NK-92 (cell line): ENCODE results near the gene DNTT.
"Not testable (repeated sequence)": the region's sequence is repeated elsewhere in the genome, so short reads cannot be mapped to it uniquely, and the experiment has no call there.

Experiments
- DNase-seq: peaks from one replicate; lab custom pipeline; 2025; ENCODE audit not compliant: unreplicated experiment; lab: John Stamatoyannopoulos, UW

The DNTT gene

DNA sequence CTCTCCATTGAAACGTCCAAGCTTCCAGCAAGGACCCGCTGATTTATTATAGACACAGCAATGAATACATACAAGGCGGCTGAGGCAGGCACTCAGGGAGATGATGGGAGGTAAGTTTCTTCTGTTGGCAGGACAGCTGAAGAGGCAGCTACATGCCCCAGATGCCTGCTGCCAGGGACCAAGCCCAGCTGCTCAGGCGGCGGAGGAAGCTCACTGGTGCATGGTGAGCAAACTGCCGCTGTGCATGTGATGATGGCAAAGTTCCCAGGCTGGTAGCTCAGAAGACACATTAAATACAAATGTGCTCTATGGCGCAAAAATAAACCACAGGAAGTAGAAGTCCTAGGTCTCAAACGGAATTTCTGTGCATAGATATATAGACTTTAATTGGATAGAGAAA lies 2.3 kb downstream of the DNTT start:
- DNase-seq = no peak

DNA sequence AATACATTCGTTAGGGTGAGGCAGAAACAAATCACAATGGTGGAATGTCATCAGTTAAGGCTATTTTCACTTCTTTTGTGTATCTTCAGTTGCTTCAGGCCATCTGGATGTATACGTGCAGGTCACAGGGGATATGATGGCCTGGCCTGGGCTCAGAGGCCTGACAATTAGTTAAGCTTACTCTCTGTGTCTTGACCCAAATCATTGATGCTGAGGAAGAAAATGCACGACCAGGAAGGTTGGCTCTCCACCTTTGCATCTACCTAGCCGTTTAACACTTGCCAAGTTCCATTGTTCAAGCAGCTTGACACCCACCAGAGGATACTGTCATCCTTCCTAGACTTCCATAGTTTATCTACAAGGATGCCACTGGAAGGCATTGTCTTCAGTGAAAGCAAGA lies 4.6 kb downstream of the DNTT start:
- DNase-seq = not testable (repeated sequence)

DNA sequence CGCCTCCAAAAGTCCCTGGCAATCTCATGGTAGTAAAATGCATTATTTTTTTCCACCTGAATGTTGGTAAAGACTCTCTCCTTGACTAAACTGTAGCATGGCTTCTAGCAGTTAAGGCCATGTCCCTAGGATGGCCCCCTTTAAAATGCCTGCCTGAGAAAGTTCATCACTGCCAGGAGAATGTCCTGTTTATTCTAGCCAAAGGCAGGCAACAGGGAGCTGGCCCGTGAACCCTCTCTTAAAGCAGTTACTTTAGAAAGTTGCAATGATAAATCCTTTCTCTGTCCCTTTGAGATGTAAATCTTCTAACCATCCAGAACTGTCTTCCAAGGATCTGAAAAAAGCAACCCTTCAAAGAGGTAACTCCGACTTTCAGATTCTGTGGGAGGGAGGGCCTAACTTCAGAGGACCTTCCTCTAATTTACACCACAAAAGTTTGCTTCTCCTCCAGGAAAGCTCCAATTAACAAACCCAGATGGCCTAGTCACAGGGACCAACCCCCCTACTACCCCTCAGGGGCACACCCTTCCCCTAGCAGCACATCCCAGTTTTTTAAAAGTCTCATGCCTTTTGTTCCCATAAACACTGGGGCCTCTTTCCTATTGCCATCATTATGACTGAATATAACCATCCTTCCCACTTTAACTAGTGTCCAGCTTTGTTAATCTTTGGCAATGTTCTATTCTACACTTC lies 5.5 kb downstream of the DNTT start:
- DNase-seq = no peak

DNA sequence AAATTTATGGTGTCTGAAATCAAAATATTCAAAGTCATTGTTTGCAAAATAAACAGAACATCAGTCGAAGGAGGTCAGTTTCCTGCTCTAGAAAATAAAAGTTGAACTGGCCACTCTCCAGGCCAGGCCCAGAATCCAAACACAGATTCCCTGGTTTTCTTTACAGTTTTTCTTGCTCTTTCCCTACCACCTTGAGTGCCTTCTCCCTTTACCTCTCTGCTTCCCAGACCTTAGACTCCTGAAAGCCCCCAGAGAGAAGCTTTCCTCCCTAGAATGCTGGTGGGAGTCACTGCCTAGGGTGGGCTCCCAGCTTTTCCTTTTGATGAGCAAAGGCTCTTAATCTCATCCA lies 6.1 kb downstream of the DNTT start:
- DNase-seq = no peak

DNA sequence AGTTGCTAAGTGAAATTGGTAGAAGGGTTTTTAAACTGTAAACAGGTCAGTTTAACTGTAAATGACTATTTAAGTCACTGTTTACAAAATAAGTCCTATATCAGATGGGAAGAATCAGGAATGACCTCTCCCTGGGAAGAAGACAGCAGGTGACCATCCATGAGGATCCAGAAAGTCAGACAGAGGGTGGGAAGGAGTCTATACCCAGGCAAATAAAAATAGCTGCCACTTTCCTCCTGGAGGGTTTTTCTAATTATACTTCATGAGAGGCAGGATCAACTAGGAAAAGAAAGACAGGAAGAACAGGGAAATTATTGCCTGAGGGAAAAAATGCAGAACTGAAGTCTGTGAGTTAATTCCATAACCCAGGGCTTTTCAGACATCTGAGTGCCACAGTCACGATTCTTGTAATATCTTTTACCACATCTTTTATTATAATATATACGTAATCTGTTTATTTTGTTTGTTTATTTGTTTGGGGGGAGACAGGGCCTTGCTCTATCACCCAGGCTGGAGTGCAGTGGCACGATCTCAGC lies 7.0 kb downstream of the DNTT start:
- DNase-seq = no peak

DNA sequence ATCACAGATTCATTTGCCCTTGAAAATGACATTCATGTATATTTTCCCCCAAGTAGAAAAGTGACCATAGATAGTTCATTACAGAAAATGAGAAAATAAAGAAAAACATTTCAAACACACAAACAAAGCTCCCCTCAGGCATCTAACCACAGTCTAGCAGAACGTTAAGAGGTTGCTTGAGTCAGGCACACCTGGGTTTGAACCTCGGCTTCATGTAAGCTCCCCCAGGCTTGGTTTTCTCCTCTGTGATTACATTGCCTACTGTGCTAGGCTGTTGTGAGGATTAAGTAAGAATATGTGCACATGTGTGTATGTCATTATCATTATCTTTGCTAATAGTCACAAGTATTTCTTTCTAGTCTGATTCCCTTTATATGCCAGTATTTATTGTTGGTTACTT lies 9.1 kb downstream of the DNTT start:
- no peak for DNase-seq

DNA sequence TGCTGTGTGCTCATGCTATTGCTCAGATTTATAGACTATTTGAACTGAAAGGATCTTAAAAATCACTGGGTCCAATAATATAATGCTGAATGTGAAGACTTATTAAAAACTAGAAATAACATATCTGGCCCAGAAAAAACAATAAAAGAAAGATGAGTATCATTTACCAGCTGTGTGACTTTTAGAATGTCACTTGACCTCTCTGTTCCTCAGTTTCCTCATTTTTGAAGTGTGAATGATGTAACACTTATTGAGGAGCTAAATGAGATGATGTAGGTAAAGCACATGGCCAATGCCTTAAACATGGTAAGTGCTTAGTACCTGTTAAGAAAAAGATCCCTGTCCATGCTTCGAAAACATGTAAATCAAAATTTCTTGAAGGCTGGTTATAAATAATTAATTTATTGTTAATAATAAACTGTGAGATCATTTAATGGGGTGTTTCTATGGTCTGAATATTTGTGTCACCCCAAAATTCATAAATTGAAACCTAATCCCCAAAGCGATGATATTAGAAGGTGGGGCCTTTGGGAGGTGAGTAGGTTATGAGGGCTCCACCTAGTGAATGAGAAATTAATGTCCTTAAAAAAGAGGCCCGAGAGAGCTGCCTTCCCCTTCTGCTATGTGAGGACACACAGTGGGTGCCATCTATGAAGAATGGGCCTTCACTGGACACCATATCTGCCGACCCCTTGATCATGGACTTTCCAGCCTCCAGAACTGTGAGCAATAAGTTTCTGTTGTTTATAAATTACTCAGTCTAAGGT lies 13.0 kb downstream of the DNTT start:
- no peak for DNase-seq

DNA sequence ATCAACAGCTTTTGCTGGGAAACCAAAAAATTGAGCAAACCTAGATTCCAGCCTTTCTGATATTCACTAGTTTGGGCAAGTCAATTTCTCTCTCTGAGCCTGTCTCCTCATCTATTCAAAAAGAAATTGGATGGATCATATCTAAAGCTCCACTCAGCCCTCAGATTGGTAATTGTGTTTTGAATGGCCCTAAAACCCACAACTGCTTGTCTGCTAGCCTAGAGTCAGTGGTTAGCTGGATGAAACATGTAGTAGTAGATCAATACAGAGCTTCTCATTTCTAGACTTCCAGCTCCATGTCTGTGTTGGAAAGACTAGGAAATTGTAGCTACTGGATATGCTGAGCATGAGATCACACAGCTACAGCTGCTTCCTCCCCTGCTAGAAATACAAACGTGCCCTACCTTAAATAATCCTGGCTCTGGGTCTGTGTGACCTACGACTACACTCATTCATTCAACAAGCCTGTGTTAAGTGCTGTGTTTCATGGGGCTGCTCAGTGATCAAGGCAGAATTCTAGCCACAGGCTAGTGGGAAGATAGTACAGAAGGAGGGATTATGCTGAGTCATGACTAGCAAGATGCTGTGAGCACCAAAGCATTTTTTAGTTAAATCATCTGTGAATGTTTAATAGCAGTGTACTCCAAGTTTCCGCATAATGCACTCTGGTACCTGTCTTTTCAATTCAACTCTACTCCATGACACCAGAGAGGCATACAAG lies 15.7 kb downstream of the DNTT start:
- DNase-seq = no peak

DNA sequence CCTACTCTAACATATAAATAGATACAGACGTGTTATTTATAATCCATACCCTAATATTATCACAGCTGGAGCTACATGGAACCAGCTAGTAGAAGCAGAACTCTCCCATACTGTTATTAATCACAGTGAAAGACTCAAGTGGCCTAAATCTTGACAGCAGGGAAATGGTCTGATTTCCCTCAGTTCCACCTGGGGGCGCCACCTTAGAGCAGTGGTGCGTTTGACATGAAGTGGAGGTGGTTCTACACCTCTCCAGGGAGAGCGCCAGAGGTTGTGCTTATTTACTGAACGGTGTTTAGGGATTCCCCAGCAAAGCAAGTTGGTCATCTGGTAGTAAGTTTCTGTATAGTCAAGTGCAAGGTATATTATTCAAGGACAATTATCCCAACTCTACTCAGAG lies 17.6 kb downstream of the DNTT start:
- no peak for DNase-seq

DNA sequence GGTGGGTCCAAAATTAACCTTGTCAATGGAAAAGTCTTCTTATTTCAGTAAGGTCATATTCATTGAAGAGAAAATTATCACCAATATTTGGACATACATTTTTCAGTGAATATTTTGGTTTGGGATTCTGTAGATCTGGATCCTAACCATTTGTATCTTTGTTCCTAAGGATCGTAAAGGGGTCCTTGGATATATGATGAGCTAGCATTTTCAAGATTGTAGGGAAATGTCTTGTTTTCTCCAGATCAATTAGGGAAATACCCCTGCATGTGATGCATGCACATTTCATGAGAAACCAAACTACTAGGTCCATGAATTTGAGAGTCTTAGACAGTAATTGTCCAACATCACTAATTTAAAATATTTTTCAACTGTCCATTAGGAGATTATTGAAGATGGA lies 18.0 kb downstream of the DNTT start:
- DNase-seq = no peak

DNA sequence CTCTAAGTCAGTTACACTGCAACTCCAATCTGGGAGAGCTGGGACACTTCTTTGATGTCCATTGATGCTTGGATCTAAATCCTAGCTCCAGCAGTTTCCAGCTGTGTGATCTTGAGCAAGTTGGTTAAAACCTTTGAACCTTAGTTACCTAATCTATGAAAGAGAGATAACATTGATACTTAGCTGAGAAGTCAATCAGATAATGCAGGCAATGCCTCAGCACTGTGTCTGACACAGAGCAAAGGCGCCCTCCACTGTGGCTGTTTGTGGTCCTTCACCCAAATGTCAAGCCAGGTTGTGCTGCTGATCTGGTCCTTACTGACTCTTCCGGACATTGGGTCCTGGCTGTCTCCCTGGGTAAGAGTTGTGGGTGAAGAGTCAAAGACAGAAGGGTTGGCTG lies 20.2 kb downstream of the DNTT start:
- no peak for DNase-seq

DNA sequence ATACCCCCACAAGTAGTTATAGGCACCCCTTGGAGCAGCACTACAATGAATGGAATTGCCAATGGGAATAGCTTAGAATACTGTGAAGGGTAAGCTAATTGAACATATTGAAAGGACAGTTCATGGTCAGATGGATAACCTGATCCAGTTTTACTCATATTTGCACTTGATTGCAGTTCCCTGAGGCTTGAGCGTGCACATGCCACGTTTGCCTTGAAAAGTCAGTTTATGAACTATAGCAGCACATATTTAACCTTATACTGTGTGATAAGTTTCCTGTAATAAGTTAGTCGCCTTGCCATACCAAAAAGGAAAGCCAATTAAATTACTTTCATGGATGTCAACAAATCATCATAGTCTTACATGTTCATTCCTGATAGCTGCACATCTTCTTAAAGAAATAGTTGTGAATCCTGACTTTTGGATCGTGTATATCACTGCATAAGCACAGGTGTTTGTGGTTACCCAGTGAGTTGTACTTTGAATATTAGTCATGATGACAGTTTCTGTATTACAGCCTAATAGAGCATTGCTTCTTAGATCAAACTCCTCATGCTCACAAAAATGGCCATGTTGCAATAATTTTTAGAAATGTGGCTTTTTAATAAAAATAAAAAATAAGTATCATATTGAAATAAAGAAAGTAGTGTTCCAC lies 21.6 kb downstream of the DNTT start:
- DNase-seq = no peak

DNA sequence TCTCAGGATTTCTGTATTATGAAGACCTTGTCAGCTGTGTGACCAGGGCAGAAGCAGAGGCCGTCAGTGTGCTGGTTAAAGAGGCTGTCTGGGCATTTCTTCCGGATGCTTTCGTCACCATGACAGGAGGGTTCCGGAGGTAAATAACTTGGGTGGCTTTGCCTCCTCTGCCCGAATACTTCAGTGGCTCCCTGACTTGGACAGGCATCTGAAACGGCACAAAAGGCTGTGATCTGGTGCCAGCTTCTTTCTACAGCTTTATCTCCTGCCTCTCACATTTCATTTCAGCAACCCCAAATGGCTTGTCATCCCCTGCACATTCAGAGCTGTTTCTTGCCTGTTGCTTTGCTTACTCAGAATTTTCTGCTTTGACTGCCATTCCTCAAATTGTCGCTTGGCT lies 23.2 kb downstream of the DNTT start:
- DNase-seq = no peak

DNA sequence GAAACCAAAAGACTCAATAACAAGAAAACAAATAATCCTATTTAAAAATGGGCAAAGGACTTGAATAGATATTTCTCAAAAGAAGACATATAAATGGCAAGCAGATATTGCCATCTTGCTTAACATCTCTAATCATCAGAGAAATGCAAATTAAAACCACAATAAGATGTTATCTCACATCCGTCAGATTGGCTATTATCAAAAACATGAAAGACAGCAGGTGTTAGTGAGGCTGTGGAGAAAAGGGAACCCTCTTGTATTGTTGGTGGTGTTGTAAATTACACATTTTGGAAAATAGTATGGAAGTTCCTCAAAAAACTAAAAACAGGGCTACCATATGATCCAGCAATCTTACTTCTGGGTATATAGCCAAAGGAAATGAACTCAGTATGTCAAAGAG lies 28.9 kb downstream of the DNTT start:
- no peak for DNase-seq

DNA sequence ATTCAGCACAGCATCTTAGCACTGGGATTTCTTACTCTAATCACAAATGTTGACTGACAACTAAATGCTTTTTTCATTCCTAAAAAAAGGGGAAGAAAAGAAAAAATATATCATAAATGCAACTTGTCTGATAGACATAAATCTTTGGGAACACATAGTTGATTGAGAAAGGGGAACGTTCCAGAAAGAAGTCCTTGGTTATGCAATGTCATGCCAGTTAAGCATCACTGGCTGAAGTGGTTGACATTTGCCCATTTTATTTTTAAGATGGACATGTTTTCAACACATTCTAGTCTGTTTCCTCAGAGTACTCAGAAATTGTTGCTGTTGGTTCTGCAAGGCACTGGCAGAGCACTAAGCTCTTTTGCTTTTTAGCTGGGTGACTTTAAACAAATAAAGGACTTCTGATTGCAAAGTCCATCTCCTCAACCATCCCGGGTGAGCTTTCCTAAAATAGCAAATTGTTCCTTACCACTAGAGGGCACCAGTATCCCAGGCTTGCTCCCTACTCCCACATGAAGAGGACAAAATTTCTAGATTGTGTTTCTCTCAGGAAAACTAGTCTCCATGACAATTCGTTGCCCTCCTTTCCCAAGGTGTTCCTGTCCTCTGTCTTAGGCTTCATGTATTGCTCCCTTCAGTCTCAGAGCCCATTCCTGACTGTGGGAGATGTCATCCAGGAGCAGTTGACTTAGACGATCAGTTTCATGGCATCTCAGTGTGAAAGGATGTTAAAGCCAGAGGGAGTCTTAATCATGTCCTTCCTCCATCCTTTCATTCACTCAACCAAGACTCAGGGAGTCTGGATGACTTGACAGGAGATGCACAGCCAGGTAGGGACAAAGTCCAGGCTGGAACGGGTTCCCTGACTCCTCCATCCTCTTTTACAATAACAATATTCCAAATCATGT lies 30.6 kb downstream of the DNTT start:
- DNase-seq = no peak

DNA sequence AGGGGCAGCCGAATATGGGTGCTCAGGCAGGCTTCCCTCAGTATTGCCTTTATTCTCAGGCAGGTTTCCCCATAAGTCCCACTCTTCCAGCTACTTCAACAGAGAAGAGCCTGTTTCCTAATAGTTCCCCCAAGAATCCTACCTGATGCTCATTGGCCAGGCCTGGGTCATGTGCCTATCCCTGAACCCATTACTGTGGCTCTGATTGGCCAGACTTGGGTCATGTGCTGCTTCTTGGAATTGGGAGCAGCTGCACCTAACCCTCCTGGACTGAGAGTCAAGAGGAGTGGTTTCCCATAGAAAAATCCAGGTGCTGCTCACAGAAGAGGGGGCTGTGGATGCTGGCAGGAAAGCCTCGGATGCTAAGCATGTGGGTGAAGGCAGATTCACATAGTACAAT lies 32.9 kb downstream of the DNTT start:
- DNase-seq = no peak

DNA sequence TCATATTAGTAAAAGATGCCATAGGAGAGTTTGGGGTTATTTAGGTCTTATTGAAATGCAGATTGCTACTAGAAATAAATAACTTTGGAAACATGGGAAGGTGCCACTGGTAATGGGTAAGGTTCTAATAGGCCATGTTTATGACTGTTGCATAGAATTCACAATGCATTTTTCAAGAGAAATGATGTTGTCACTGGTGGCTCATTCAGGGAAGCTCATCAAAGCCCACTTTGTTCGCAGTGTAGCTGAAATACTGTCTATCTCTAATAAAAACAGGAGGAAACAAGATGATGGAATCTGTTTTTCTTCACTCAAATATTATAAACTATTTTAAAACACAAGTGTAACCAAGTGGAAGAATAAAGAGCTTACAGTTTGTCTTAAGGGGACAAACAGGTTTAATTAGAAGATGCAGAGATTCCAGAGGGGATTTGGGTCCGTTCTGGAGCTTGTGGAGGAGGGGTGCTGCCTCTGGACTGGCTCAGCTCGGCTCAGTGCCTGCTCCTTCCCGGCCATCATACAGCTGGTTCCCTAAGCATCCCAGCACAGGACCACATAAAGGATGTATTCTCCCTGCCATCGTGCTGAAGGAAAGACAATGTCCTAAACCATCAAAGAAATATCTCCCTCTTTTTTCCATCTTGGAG lies 34.2 kb downstream of the DNTT start:
- no peak for DNase-seq

DNA sequence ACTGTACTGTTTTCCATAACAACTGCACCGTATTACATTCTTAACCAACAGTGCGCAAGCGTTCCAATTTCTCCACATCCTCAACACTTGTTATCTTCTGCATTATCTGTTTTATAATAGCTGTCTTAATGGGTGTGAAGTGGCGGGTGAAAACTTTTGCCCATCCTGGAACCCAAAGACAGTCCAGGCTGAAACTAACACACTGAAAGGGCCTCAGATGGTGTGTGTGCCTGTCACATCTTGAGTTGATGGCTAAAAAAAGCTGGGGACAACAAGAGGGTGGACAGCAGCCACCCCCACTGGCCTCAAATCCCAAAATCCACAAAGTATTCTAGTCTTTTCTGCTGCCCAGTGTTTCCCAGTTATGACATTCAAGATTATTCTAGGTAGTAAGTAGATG lies 35.1 kb downstream of the DNTT start:
- DNase-seq = no peak

DNA sequence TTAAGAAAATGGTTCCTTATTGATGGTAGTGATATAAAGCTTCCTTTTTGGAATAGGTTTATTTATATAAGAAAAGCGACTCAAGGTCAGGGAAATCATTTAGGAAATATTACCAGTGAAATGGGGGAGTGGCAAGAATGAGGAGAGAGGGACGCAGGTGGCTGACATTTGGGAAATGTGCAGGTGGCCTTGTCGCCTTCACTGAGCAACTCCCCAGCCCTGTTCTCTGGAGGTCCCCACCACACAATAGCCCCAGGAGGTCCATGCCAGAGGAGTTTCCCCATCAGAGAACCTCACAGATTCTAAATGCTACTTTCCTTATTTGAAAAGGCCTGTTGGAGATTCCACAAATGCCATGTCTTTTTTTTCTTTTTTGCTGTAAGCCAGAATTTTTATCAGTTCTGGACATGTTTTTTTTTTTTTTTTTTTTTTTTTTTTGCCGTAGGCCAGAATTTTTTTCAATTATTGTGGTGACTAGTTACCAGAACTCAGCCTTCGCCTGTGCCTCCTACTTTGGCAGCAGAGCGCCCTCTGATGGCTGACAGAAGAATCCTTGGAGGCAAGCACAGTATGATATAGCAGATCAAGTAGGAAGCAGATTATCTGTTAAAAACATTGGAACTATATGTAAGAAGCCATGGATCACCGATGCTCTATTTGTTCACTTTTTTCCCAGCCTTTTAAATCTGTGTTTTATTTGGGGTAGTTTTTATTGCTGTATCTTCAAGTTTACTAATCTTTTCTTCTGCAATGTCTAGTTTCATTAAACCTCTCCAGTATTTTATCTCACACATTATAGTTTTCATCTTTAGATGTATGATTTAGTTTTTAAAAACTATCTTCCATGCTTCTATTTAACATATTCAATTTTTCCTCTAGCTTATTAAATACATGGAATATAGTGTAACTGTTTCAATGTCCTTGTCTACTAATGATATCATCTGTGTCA lies 36.0 kb downstream of the DNTT start:
- no peak for DNase-seq
